ENCODE measurements around the gene GIGYF2. TPM values are rescaled to one million over a fixed set of nuclear protein-coding genes. Genes with fewer than 3 reads are reported as not detected.

Gene GIGYF2
- total and polyA plus RNA-seq, 2 donors from 2014 or later, result 13.5 to 79.8 TPM

- intact Hi-C loops (cut with DNase I), result no loop called here
These were observed 70.7 kb downstream of the GIGYF2 start for GRCh38 chr2:232767866-232768265.

GRCh38 chr2:232770207-232770606 lies 73.1 kb downstream of the GIGYF2 start:
- Histone ChIP-seq H3K9ac (ENCODE audit: low read length in 3 of 3) (no peak overlapping the region), H3K27me3 (ENCODE audit: control insufficient read depth, insufficient read depth, low read length) (no peaks in the 10 kb centered on the region), H3K36me3 (ENCODE audit: control insufficient read depth in 2 of 3, insufficient read depth in 3 of 3, low read length in 3 of 3) (peaks cover 3 to 12% (median 4%) of the 10 kb centered on the region in 3 donors), H3K4me1 (ENCODE audit: control insufficient read depth in 2 of 3, insufficient read depth in 2 of 3, low read depth in 1 of 3, low read length in 3 of 3) (peaks cover 0 to 22% (median 7%) of the 10 kb centered on the region in 3 donors), H3K27ac (ENCODE audit: low read depth in 2 of 2, low read length in 2 of 2) (no peak overlapping the region), H3K4me3 (ENCODE audit: low read length in 3 of 3) (no peak overlapping the region), H3K9me3 (ENCODE audit: control insufficient read depth in 2 of 3, insufficient read depth in 1 of 3, low read length in 3 of 3) (no peaks in the 10 kb centered on the region)
- TF ChIP-seq CTCF (IDR thresholded peaks at IDR 0.05; ENCODE audit: borderline replicate concordance, extremely low read depth, insufficient read depth), result no peak
- no peak for FAIRE-seq
- DNase-seq, result no peak
- intact Hi-C loops (cut with DNase I), result no loop called here

More at GRCh38 chr2:232767866-232768265, 70.7 kb downstream of the GIGYF2 start:
- no peak for DNase-seq
- Histone ChIP-seq H3K9me3 (ENCODE audit: control insufficient read depth in 2 of 3, insufficient read depth in 1 of 3, low read length in 3 of 3) (no peaks in the 10 kb centered on the region), H3K9ac (ENCODE audit: low read length in 3 of 3) (no peak overlapping the region), H3K27ac (ENCODE audit: low read depth in 2 of 2, low read length in 2 of 2) (no peak overlapping the region), H3K4me3 (ENCODE audit: low read length in 3 of 3) (no peak overlapping the region), H3K4me1 (ENCODE audit: control insufficient read depth in 2 of 3, insufficient read depth in 2 of 3, low read depth in 1 of 3, low read length in 3 of 3) (peaks cover 0 to 22% (median 7%) of the 10 kb centered on the region in 3 donors), H3K36me3 (ENCODE audit: control insufficient read depth in 2 of 3, insufficient read depth in 3 of 3, low read length in 3 of 3) (peaks cover 4 to 25% (median 10%) of the 10 kb centered on the region in 3 donors), H3K27me3 (ENCODE audit: control insufficient read depth, insufficient read depth, low read length) (no peaks in the 10 kb centered on the region)
- FAIRE-seq, result no peak
- TF ChIP-seq CTCF (IDR thresholded peaks at IDR 0.05; ENCODE audit: borderline replicate concordance, extremely low read depth, insufficient read depth), result no peak

DNA sequence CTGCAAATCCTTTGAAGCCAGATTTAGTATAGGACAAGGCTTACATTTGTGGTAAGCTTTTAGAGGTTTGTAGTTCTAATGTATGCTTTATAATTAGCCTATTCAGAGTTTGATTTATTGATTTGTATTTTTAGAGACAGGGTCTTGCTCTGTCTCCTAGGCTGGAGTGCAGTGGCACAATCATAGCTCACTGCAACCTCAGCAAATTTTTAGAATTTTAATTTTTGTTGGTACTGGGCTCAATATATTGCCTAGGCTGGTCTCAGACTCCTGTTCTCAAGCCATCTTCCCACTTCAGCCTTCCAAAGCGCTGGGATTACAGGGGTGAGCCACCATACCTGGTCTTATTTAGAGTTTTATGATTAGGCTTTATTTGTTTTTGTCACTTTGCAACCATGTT lies 74.7 kb downstream of the GIGYF2 start:
- H3K4me1 ChIP-seq (ENCODE audit: control insufficient read depth in 2 of 3, insufficient read depth in 2 of 3, low read depth in 1 of 3, low read length in 3 of 3), result peaks cover 0 to 30% (median 7%) of the 10 kb centered on the region in 3 donors
- intact Hi-C loops (cut with DNase I), result no loop called here
- peaks cover 0 to 4% (median 3%) of the 10 kb centered on the region in 3 donors for H3K36me3 ChIP-seq (ENCODE audit: control insufficient read depth in 2 of 3, insufficient read depth in 3 of 3, low read length in 3 of 3)
- no peak overlapping the region for H3K4me3 ChIP-seq (ENCODE audit: low read length in 3 of 3)
- no peak for FAIRE-seq
- no peak for DNase-seq
- H3K9ac ChIP-seq (ENCODE audit: low read length in 3 of 3), result no peak overlapping the region
- H3K27me3 ChIP-seq (ENCODE audit: control insufficient read depth, insufficient read depth, low read length), result no peaks in the 10 kb centered on the region
- no peak overlapping the region for H3K27ac ChIP-seq (ENCODE audit: low read depth in 2 of 2, low read length in 2 of 2)
- no peak for TF ChIP-seq CTCF (IDR thresholded peaks at IDR 0.05; ENCODE audit: borderline replicate concordance, extremely low read depth, insufficient read depth)
- H3K9me3 ChIP-seq (ENCODE audit: control insufficient read depth in 2 of 3, insufficient read depth in 1 of 3, low read length in 3 of 3), result no peaks in the 10 kb centered on the region

GRCh38 chr2:232772531-232772930 lies 75.4 kb downstream of the GIGYF2 start:
- no peak overlapping the region for H3K9ac ChIP-seq (ENCODE audit: low read length in 3 of 3)
- DNase-seq (no peak), FAIRE-seq (no peak)
- peaks cover 0 to 4% (median 3%) of the 10 kb centered on the region in 3 donors for H3K36me3 ChIP-seq (ENCODE audit: control insufficient read depth in 2 of 3, insufficient read depth in 3 of 3, low read length in 3 of 3)
- intact Hi-C loops (cut with DNase I), result no loop called here
- peaks cover 0 to 34% (median 7%) of the 10 kb centered on the region in 3 donors for H3K4me1 ChIP-seq (ENCODE audit: control insufficient read depth in 2 of 3, insufficient read depth in 2 of 3, low read depth in 1 of 3, low read length in 3 of 3)
- H3K27me3 ChIP-seq (ENCODE audit: control insufficient read depth, insufficient read depth, low read length), result no peaks in the 10 kb centered on the region
- no peak for TF ChIP-seq CTCF (IDR thresholded peaks at IDR 0.05; ENCODE audit: borderline replicate concordance, extremely low read depth, insufficient read depth)
- H3K9me3 ChIP-seq (ENCODE audit: control insufficient read depth in 2 of 3, insufficient read depth in 1 of 3, low read length in 3 of 3), result no peaks in the 10 kb centered on the region
- no peak overlapping the region for H3K4me3 ChIP-seq (ENCODE audit: low read length in 3 of 3)
- no peak overlapping the region for H3K27ac ChIP-seq (ENCODE audit: low read depth in 2 of 2, low read length in 2 of 2)
